ENCODE data around the gene USP17L30.
"Not testable (repeated sequence)": the region's sequence is repeated elsewhere in the genome, so short reads cannot be mapped to it uniquely, and the experiment has no call there.

The USP17L30 gene

GRCh38 chr4:9381012-9381534, 18.1 kb downstream of the USP17L30 start:
- not testable (repeated sequence) for H3K4me1 ChIP-seq; H3K27ac ChIP-seq; H3K9me3 ChIP-seq (ENCODE audit: control insufficient read depth, low read length); H3K27me3 ChIP-seq (ENCODE audit: control insufficient read depth, insufficient read depth, low read length); H3K79me2 ChIP-seq; H3K36me3 ChIP-seq (ENCODE audit: control insufficient read depth, insufficient read depth, low read length); H3K9ac ChIP-seq
- Histone ChIP-seq H3K4me2 (ENCODE audit: low read length) (peak overlapping the region; percentile 67), H2AFZ (peak overlapping the region; percentile 67), H3K4me3 (ENCODE audit: low read depth, low read length) (peak overlapping the region; percentile 57)
- TF ChIP-seq, protein P1, sequence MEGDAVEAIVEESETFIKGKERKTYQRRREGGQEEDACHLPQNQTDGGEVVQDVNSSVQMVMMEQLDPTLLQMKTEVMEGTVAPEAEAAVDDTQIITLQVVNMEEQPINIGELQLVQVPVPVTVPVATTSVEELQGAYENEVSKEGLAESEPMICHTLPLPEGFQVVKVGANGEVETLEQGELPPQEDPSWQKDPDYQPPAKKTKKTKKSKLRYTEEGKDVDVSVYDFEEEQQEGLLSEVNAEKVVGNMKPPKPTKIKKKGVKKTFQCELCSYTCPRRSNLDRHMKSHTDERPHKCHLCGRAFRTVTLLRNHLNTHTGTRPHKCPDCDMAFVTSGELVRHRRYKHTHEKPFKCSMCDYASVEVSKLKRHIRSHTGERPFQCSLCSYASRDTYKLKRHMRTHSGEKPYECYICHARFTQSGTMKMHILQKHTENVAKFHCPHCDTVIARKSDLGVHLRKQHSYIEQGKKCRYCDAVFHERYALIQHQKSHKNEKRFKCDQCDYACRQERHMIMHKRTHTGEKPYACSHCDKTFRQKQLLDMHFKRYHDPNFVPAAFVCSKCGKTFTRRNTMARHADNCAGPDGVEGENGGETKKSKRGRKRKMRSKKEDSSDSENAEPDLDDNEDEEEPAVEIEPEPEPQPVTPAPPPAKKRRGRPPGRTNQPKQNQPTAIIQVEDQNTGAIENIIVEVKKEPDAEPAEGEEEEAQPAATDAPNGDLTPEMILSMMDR (IDR thresholded peaks at IDR 0.05): peak; percentile 56

DNA sequence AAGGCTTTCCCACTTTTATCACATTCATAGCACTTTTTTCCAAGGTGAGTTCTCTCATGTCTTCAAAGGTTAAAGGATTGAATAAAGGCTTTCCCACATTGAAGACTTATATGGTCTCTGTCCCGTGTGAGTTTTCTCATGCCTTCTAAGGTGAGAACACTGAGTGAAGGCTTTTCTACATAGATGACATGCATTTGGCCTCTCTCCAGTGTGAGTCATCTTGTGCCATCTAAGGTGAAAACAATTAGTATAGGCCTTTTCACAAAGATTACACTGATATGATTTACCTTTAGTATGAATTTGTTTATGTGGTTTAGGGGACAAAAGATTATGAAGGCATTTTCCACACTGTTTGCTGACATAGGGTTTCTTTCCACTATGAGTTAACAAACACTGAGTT, 21.2 kb downstream of the USP17L30 start:
- Histone ChIP-seq H3K9me3 (ENCODE audit: control insufficient read depth, low read length) (no peaks in the 10 kb centered on the region), H3K4me2 (ENCODE audit: low read length) (no peak overlapping the region), H3K9ac (no peak overlapping the region), H3K4me3 (ENCODE audit: low read depth, low read length) (no peak overlapping the region), H3K79me2 (no peaks in the 10 kb centered on the region), H3K4me1 (no peaks in the 10 kb centered on the region), H3K27ac (no peak overlapping the region), H3K36me3 (ENCODE audit: control insufficient read depth, insufficient read depth, low read length) (no peaks in the 10 kb centered on the region), H3K27me3 (ENCODE audit: control insufficient read depth, insufficient read depth, low read length) (no peaks in the 10 kb centered on the region), H2AFZ (no peak overlapping the region)
- TF ChIP-seq, protein P1 (IDR thresholded peaks at IDR 0.05): no peak

DNA sequence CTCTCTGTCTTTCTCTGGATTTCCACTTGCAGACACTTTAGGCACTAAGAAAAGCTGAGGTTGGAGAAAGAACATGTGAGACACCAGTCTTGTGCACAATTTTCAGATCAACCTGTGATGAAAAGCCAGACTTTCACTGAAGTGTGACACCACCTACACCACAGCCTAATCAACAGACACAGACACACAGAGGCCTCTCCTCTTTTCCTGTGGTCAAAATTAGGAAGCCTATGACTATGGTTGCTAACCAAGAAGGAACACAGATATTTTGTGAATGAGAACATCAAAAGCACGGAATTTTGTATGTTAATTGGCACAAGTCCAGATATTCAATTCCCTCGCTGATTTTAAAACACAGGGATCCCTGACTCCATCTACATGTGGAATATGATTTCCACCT, 26.1 kb downstream of the USP17L30 start:
- not testable (repeated sequence) for H3K4me3 ChIP-seq (ENCODE audit: low read depth, low read length); H3K79me2 ChIP-seq; H2AFZ ChIP-seq; H3K27ac ChIP-seq; H3K27me3 ChIP-seq (ENCODE audit: control insufficient read depth, insufficient read depth, low read length); H3K4me2 ChIP-seq (ENCODE audit: low read length); H3K9ac ChIP-seq; H3K4me1 ChIP-seq; H3K36me3 ChIP-seq (ENCODE audit: control insufficient read depth, insufficient read depth, low read length); H3K9me3 ChIP-seq (ENCODE audit: control insufficient read depth, low read length)

DNA sequence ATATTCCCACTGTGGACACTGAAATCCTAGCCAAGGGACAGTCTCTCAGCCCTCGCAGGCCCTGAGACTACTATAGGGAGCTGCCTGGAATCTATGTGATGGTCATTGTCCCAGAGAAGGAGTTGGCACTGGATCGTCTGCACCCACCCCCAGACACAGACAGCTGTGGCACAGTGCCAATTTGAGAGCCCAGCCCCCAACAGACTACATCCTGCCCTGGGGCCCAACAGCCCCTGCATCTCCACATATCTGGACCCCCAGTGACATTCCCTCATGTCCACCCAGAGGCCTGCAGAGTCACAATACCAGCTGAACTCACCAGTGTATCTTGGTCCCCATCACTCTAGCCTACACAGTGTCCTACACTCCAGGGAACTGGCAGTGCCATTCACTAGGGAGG, 42.8 kb downstream of the USP17L30 start:
- H3K9ac ChIP-seq; H3K4me2 ChIP-seq (ENCODE audit: low read length); H3K27ac ChIP-seq; H3K4me1 ChIP-seq; H3K79me2 ChIP-seq; H3K4me3 ChIP-seq (ENCODE audit: low read depth, low read length); H2AFZ ChIP-seq; H3K27me3 ChIP-seq (ENCODE audit: control insufficient read depth, insufficient read depth, low read length); H3K9me3 ChIP-seq (ENCODE audit: control insufficient read depth, low read length); H3K36me3 ChIP-seq (ENCODE audit: control insufficient read depth, insufficient read depth, low read length): not testable (repeated sequence)

- H2AFZ ChIP-seq; H3K9ac ChIP-seq; H3K27me3 ChIP-seq (ENCODE audit: control insufficient read depth, insufficient read depth, low read length); H3K27ac ChIP-seq; H3K4me2 ChIP-seq (ENCODE audit: low read length); H3K79me2 ChIP-seq; H3K36me3 ChIP-seq (ENCODE audit: control insufficient read depth, insufficient read depth, low read length); H3K4me3 ChIP-seq (ENCODE audit: low read depth, low read length); H3K9me3 ChIP-seq (ENCODE audit: control insufficient read depth, low read length); H3K4me1 ChIP-seq: not testable (repeated sequence)
Measured at GRCh38 chr4:9406491-9406890, 43.6 kb downstream of the USP17L30 start.

- H3K9me3 ChIP-seq (ENCODE audit: control insufficient read depth, low read length): no peaks in the 10 kb centered on the region
- H3K9ac ChIP-seq: no peak overlapping the region
- no peaks in the 10 kb centered on the region for H3K27me3 ChIP-seq (ENCODE audit: control insufficient read depth, insufficient read depth, low read length)
- no peaks in the 10 kb centered on the region for H3K79me2 ChIP-seq
- no peak overlapping the region for H2AFZ ChIP-seq
- no peaks in the 10 kb centered on the region for H3K4me1 ChIP-seq
- no peaks in the 10 kb centered on the region for H3K36me3 ChIP-seq (ENCODE audit: control insufficient read depth, insufficient read depth, low read length)
- H3K4me2 ChIP-seq (ENCODE audit: low read length): no peak overlapping the region
- no peak overlapping the region for H3K27ac ChIP-seq
- TF ChIP-seq, protein P1 (IDR thresholded peaks at IDR 0.05): no peak
- no peak overlapping the region for H3K4me3 ChIP-seq (ENCODE audit: low read depth, low read length)
Measured at GRCh38 chr4:9409793-9410192, 46.9 kb downstream of the USP17L30 start.

Data from parathyroid adenoma (tissue), 2 donors.